AG08395 (cell line): ENCODE measurements around the gene CLIC4.
"Not testable (repeated sequence)": the region's sequence is repeated elsewhere in the genome, so short reads cannot be mapped to it uniquely, and the experiment has no call there.

Experiments used
- DNase-seq: peaks from one replicate; pipeline ENCODE4 v3.0.0; 2012; ENCODE audit warnings: mixed read lengths, low spot score

Gene CLIC4

DNA sequence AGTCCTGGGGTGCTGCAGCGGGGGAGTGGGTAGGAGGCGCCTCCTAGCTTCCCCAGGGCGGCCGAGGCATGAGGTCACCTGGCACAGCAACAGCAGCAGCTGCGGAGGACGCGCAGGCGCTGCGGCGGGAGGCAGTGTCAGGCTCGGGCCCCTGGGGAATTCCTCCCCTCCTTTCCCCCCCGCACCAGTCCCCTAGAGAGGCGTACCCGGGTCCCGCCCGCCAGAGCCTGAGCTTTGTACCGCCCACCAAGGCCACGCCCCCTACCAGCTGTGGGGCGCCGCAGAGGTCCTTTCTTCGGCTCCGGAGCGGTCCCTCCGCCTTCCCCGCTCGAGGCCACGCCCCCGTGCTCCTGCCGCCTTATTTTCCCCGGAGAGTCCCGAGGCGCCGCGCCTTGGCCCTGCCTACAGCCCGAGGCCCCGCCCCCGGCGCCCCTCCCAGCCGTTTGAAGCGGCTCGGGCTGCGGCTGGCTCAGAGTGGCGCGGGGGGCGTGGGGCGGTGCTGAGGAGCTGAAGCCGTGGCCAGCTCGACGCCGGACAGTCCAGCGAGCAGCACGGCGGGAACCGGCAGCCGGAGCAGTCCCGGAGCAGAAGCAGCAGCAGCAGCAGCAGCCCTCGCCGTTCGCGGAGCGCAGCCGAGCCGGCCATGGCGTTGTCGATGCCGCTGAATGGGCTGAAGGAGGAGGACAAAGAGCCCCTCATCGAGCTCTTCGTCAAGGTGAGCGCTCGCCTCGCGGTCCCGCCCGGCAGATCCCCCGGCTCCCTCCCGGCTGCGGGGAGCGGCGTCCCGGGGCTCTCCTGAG lies at the start of gene CLIC4:
Gene CLIC4, plus strand, starts transcription at position 537 of the 800 bp plus-strand sequence. Its CDS starts 107 bp downstream, at position 644.
- peak; percentile 98 for DNase-seq

DNA sequence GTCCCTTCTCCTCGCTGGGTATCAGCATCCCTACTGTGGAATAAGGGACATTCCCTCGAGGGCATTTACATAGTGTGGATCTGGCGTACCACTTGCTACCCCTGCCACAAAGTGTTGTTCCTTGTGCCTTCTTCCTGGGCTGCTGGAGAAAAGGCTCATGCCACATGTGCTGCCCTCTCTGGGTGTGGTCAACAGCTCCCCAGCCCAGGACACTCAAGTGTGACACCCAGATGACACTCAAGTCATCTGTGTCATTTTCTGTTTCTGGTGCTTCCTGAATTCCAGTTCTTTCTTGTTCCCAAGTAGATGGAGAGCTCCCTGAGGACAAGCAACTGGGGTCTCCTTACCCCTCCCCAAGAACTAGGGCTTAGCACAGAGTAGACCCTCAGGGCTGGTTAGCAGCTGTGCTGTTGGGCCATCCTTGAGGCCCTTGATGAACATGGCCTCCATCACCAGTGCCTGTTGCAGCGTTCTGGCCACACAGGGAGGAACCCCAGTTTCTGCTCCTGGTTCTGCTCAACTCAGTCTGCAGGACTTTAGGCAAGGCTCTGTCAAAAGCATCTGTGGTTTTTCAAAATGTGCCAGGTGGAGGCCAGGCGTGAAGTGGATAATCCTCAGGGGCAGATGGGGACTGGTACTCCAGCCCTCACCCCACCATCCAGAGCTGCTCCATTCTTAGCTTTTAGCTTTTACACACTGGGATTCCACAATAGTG lies 49.0 kb upstream of the CLIC4 start:
- no peak for DNase-seq

DNA sequence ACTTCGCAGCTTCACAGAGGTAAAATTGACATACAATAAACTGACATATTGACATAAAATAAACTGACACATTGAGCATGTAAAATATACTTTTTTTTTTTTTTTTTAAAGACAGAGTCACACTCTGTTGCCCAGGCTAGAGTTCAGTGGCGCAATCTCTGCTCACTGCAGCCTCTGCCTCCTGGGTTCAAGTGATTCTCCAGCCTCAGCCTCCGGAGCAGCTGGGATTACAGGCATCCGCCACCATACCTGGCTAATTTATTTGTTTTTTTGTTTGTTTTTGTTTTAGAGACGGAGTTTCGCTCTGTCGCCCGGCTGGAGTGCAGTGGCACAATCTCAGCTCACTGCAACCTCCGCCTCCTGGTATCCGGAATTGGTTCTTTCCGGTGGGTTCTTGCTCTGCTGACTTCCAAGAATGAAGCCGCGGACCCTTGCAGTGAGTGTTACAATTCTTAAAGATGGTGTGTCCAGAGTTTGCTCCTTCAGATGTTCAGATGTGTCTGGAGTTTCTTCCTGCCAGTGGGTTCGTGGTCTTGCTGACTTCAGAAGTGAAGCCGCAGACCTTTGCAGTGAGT lies 48.4 kb upstream of the CLIC4 start:
- DNase-seq: no peak

DNA sequence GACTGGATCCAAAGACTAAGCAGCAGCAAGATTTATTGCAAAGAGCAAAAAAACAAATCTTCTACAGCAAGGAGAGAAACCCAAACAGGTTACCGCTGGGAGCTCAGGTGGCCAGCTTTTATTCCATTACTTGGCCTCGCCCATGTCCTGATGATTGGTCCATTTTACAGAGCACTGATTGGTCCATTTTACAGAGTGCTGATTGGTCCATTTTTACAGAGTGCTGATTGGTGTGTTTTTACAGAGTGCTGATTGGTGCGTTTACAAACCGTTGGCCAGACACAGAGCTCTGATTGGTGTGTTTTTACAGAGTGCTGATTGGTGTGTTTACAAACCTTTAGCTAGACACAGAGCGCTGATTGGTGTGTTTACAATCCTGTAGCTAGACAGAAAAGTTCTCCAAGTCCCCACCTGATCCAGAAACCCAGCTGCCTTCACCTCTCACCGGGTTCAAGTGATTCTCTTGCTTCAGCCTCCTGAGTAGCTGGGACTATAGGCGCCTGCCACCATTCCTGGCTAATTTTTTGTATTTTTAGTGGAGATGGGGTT lies 47.7 kb upstream of the CLIC4 start:
- not testable (repeated sequence) for DNase-seq

DNA sequence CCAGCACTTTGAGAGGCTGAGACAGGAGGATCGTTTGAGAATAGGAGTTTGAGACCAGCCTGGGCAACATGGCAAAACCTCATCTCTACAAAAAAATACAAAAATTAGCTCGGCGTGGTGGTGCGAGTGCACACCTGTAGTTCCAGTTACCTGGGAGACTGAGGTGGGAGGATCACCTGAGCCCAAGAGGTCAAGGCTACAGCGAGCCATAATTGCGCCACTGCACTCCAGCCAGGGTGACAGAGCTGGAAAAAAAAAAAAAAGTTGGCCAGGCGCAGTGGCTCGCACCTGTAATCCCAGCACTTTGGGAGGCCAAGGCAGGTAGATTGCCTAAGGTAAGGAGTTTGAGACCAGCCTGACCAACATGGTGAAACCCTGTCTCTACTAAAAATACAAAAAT lies 46.9 kb upstream of the CLIC4 start:
- not testable (repeated sequence) for DNase-seq

DNA sequence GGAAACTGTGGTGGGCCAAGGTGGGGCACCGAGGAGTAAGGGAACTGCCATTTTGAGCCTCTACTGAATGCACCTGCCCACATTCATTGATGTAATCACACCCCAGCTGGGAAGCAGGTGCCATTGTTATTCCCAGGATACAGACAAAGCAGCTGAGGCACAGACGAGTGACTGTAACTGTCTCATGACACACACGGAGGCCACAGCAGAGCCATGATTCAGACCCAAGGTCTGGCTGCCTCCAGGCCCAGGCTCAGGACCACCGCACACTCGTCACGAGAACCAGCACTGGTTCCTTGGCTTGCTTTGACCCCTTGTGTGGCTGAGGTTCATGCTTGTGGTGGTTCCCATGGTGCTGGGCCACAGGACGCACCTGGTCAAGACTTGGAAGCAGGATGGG lies 45.6 kb upstream of the CLIC4 start:
- DNase-seq: no peak

DNA sequence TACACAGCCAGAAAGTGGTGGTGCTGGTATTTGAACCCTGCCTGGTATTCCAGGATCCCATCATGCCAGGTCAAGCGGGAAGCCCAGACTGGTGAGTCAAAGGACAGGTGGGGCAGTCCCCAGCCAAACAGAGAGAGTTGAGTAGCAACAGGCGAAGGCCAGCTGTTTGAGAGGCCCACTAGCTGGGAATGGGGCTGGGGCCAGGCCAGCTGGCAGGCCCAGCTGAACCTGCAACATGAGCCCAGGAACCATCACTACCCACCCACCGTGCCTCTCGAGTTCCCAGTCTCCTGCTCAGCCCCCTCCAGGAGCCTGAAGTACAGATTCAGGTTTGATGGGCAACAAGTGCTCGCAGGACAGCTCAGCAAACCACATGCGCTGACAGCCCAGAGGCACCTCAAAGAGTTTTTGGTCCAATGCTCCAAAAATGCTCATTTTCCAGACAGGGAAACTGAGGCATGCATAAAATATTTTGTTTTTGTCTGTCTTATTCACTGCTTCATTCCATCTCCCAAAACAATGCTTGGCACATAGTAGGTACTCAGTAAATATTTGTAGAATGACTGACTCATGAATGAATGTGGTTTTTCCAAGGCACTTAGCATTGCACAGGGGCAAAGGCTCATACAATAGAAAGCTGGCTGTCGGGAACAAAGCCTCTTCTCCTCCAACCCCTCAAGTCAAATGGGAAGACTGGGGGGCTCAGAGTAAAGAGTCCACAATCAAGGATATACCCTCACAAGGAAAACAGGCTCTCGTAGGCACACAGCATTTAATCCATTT lies 42.5 kb upstream of the CLIC4 start:
- no peak for DNase-seq

DNA sequence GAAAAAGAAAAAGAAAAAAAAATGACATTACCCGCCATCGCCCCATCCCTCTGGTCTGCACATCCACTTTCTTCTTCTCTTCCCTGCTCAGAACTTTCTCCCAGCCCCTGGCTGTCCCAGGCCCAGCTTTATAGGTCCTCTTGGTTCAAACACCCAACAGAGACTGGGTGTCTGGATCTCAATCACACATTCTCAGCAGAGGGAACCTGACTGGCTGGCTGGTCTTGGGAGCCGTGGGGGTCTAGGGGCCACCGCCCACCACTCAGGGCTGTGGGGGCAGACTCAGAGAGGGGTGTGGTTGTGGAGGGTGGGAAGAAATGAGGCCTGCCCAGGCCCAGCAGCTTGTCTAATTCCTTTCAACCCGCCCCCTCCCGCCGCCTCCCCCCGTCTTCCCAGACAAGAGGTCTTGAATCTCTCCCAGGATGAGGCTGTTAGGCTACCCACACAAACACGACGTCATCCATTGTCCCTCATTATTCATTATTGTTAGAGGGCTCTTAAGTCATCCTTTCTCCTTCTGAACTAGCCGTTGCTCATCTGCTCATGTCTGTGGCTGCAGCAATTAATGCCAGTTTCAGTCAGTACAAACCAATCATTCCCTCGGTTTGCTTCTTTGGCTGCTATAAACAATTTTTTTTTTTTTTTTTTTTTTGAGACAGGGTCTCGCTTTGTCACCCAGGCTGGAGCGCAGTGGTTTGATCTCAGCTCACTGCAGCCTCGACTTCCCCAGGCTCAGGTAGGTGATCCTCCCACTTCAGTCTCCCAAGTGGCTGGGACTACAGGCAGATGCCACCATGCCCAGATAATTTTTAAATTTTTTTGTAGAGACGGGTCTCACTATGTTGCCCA lies 40.6 kb upstream of the CLIC4 start:
- DNase-seq: no peak

DNA sequence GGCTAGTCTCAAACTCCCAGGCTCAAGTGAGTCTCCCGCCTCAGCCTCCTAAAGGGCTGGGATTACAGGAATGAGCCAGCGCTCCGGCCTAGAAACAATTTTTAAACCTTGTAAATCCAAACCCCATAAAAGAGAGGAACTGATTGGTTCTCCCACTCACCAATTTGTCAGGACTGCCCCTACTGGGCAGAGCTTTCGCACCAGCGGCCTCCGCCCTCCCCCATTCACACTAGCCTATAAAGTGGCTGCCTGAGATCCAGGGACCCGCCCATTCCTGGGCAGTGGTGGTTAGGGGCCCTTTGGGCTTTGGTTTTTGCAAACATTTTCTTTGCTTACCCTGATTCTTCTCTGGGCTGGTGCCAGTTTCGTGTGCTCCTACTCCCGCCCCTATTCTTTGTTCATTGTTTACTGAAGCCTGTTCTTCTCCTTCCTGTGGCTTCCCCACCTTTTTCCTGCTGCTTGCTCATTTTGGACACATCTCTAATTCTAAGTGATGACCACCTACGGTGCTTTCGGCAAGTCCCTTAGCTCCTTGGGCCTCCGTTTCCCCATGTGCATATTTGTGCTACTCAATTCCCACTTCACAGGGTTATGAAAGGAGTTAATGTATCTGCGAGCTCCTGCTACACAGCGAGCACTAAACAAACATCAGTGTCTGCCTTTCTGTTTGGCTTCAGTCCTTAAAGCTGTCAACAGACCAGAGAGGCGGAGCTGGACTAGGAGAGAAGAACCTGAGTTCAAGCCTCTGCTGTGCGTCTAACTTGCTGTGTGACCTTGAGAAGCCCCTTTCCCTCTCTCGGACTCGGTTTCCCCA lies 39.8 kb upstream of the CLIC4 start:
- DNase-seq: no peak

DNA sequence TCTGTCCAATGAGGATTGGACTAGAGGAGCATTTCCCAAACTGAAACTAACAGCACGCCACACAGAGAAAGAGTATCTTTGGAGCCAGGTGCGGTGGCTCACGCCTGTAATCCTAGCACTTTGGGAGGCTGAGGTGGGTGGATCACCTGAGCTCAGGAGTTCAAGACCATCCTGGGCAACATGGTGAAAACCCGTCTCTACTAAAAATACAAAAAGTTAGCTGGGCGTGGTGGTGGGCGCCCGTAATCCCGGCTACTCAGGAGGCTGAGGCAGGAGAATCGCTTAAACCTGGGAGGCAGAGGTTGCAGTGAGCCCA lies 39.2 kb upstream of the CLIC4 start:
- DNase-seq: not testable (repeated sequence)

DNA sequence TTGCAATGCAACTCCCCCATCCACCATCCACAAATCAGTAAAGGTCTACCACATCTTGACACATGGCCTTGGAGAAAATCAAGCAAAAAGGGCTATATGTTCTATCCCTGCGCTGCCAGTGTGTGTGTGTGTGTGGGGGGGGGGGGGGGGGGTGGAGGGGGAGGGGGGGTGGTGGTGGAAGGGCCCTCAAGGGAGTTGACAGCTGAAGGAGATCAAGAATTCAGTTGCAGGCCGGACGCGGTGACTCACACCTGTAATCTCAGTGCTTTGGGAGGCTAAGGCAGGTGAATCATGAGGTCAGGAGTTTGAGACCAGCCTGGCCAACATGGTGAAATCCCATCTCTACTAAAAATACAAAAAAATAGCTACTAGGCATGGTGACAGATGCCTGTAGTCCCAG lies 37.6 kb upstream of the CLIC4 start:
- DNase-seq: no peak

DNA sequence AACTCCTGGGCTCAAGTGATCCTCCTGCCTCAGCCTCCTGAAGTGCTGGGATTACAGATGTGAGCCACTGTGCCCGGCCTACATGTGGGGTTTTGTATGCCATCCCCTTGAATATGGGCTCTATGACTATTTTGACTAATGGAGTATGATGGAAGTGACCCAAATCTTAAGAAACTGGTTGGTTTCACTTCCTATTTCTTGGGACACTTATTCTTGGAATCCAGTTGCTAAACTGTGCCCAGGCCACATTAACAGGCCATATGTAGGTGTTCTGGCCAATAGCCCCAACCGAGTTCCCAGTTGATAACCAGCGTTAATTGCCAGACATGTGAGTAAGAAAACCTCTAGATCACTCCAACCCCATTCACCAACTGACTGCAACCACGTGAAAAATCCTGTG lies 36.3 kb upstream of the CLIC4 start:
- DNase-seq: no peak

DNA sequence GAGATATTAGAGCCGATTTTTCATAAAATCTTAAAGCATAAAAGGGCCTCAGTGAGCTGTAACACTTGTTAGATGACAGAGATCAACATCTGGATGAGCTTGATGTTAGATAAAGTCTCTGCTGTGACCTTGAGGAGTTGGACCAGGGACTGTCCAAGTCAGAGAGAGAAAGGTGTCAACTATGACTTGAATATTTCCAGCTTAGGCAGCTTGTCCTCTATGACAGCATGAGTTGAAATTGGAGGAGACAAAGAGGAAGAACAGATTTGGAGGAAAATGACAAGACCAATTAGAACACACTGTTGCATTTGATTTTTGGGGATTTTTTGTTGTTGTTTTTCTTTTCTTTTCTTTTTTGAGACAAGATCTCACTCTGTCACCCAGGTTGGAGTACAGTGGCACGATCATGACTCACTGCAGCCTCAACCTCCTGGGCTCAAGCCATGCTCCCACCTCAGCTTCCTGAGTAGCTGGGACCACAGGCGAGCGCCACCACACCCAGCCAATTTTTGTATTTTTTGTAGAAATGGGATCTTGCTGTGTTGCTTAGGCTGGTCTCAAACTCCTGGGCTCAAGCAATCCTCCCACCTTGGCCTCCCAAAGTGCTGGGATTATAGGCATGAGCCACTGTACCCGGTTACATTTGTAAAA lies 35.3 kb upstream of the CLIC4 start:
- DNase-seq: no peak

DNA sequence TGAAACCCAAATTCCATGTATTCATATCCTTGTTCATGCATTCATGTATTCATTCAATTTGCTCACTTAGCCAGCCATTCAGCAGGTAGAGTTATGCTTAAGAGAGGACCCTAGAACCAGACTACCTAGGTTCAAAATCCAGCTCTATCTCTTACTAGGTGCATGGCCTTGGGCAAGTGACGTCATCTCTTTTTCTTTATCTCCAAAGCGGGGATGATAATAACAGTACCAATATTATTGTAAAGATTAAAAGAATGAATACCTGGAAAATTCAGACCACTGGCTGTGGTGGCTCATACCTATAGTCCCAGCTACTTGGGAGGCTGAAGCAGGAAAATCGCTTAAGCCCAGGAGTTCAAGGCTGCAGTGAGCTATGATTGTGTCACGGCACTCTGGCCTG lies 33.9 kb upstream of the CLIC4 start:
- DNase-seq: no peak

DNA sequence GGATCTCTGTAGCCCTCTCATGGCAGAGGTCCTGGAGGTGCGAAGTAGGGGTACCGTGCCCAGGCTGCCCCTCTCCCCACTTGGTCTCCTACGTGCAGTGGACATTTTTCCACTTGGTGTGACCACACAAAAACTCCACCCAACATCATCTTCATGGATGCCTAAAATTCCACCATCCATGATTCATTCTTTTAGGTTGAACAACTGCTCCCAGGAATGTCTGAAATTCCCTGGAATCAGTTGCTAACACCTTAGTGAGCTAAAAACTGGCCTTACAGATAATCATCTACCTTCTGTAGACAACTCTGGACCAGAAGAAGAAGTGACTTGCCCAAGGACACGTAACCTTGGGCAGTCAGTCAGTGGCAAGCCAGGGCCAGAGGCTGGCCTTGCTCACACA lies 32.1 kb upstream of the CLIC4 start:
- peak; percentile 62 for DNase-seq

DNA sequence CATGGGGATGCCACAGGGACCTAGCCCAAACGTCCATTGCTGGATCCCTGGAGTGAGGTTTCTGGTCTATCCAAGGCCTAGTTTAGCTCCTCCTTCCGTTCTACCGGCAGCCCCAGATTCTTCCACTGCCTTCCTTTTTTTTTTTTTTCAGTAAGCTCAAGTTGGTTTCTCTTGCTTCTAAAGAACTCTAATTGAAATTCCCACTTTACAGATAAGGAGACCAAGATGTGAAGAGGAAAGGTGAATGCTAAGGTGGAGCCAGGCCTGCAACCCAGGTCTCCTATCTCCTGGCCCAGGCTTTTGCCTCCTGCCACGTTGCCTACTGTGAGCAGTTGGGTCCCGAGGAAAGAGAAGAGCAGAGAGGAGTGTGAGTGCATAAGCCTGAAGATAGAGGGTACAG lies 31.5 kb upstream of the CLIC4 start:
- DNase-seq: no peak

DNA sequence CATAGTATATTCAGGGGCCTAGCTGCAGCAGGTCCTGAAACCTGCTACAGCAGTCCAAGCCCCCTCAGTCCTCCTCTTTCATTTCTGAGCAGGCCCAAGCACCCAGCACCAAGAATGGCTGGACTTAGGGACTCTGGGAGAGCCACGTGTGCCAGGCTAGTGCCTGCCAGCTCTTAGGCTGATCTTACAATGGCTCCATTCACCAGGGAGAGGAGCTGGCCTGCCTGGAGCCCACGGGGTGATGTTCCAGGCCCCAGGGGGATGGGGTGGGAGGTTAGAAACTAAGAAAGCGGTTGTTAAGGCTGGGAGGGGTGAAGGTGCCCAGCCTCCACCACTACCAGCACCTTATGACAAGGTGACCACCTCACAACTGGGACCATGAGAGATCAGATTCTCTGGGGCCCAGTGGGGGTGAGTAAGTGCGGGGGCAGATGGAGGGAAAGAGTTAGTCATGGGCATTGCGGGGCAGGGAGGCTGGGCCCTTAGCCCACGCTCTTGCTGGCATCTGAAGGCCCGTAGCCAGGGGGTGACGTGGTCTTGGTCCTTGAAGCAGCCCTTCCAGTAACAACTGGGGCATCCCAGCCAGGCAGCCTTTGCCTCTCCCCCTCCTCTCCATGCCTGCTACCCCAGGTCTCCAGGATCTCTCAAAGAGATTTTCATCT lies 30.3 kb upstream of the CLIC4 start:
- no peak for DNase-seq

DNA sequence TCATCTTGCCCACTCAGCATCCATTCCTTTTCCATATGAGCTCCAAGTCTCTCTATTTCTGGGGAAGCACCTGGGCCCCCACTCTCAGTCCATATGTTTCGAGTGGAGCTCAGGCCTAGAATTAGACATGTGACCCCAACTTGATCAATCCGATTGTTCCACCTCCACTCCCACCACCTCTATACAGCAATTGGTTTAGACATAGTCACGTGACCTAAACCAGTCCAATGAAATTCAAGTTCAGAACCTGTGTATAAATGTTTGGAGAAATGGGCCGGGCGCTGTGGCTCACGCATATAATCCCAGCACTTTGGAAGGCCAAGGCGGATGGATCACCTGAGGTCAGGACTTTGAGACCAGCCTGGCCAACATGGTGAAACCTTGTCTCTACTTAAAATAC lies 29.6 kb upstream of the CLIC4 start:
- DNase-seq: no peak

DNA sequence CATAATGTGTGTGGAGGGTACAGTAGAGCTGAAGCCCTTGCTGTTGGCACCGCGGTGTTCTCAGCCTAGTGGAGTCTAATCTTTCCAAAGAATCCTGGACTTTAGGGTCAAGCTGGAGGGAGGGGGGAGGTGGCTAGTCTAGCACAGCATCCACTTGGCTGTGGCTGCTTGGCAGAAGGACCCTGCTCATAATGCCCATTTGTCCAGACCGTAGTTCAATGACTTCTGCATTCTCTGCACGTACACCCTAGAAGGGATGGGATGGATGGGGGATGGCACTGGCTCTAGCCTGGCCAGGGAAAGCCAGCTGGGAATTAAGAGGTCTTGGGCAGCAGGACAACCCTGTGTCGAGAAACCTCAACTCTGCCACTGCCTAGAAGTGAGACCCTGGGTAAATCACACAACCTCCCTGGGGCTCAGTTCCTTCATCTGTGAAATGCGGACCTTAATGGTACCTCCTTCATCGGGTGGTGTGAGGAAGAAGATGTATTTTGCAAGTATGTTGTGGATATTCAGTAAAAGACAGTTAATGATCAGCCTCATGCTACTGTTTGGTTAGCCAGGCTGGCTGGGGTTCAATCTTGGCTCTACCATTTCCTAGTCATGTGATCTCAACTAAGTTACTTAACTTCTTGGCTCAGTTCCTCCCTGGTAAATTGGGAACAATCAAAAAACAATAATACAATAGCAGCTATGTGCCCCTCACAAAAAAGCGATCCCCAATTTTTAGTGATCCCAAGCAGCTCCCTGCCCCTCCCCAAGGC lies 27.2 kb upstream of the CLIC4 start:
- DNase-seq: no peak
